Lower lobe of right lung (tissue), 2 donors: ENCODE results near the gene EXOSC7. TPM values are rescaled to one million over a fixed set of nuclear protein-coding genes. Genes with fewer than 3 reads are reported as not detected.
"Not testable (repeated sequence)": the region's sequence is repeated elsewhere in the genome, so short reads cannot be mapped to it uniquely, and the experiment has no call there.

Experiments
- ATAC-seq, 2 donors: fragments of 200-7000 bp; cut with Tn5 transposase; one replicate each; pipeline ENCODE4 v1.9.1; 2020 to 2022; ENCODE audit warnings: mild to moderate bottlenecking in 2 of 2, moderate library complexity in 2 of 2
- DNase-seq: peaks from one replicate; pipeline ENCODE4 v3.0.0-alpha.2; 2020
- H3K27ac ChIP-seq: fragments of 200-600 bp; one replicate; pipeline ENCODE4 v1.8.0; 2022
- H3K27me3 ChIP-seq: fragments of 200-600 bp; one replicate; pipeline ENCODE4 v1.8.0; 2022; ENCODE audit warnings: low read depth
- H3K36me3 ChIP-seq: fragments of 200-600 bp; one replicate; pipeline ENCODE4 v1.8.0; 2022; ENCODE audit warnings: mild to moderate bottlenecking
- H3K4me1 ChIP-seq: fragments of 200-600 bp; one replicate; pipeline ENCODE4 v1.8.0; 2022
- H3K4me3 ChIP-seq: fragments of 200-600 bp; one replicate; pipeline ENCODE4 v1.8.0; 2022; ENCODE audit warnings: mild to moderate bottlenecking
- H3K9me3 ChIP-seq: fragments of 200-600 bp; one replicate; pipeline ENCODE4 v1.8.0; 2022
- intact Hi-C: fragments of 100-400 bp; cut with DNase I; formaldehyde crosslinking; loops from one replicate; pipeline ENCODE4 v1.11.0; 2022
- total RNA-seq: library from RNA; stranded (reverse); fragmentation: NEBNext Ultra II Directional; extraction: Animal tissue kit (Norgen Biotek cat#: 25700); gene quantifications from one replicate; pipeline ENCODE4 v1.2.1, GENCODE V29; 2021
- TF ChIP-seq, protein P1 (sequence below): fragments of 200-600 bp; IDR thresholded peaks from one replicate; pipeline ENCODE4 v1.8.0; 2022; ENCODE audit warnings: antibody characterized with exemption, mild to moderate bottlenecking
- donor health status: DM: no; HTN: yes; CAD: no; lungs with severe emphysema.

EXOSC7 gene
- total RNA-seq, 1 donor from 2014 or later: 32.9 TPM

DNA sequence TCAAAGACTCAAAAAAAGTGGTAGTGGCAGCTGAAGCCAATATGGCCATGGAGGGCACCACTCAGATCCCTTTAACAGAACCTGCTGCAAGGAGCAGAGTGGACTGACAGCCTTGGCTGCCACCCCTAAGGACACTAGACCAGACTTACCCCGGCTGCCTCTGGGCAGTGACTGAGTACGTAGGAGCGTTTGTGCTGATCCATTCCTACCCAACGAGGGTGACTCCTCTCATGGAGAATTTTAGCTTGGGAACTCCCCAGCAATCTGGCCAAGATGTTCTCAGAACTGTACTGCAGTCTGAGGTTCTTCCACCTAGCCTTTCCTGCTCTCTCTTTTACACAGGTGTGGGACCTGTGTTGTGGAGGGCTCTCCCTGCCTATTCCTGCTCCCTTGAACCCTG is 72.2 kb downstream of the EXOSC7 start:
- H3K9me3 ChIP-seq: no peaks in the 10 kb centered on the region
- no peak overlapping the region for H3K4me3 ChIP-seq
- ATAC-seq (no peak), DNase-seq (no peak)
- intact Hi-C loops: no loop called here
- no peaks in the 10 kb centered on the region for H3K36me3 ChIP-seq
- TF ChIP-seq, protein P1, sequence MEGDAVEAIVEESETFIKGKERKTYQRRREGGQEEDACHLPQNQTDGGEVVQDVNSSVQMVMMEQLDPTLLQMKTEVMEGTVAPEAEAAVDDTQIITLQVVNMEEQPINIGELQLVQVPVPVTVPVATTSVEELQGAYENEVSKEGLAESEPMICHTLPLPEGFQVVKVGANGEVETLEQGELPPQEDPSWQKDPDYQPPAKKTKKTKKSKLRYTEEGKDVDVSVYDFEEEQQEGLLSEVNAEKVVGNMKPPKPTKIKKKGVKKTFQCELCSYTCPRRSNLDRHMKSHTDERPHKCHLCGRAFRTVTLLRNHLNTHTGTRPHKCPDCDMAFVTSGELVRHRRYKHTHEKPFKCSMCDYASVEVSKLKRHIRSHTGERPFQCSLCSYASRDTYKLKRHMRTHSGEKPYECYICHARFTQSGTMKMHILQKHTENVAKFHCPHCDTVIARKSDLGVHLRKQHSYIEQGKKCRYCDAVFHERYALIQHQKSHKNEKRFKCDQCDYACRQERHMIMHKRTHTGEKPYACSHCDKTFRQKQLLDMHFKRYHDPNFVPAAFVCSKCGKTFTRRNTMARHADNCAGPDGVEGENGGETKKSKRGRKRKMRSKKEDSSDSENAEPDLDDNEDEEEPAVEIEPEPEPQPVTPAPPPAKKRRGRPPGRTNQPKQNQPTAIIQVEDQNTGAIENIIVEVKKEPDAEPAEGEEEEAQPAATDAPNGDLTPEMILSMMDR: no peak
- no peak overlapping the region for H3K27ac ChIP-seq
- peaks cover 7% of the 10 kb centered on the region for H3K4me1 ChIP-seq
- no peaks in the 10 kb centered on the region for H3K27me3 ChIP-seq

- H3K4me3 ChIP-seq: no peak overlapping the region
- H3K36me3 ChIP-seq: no peaks in the 10 kb centered on the region
- intact Hi-C loops: no loop called here
- H3K27ac ChIP-seq: no peak overlapping the region
- peaks cover 9% of the 10 kb centered on the region for H3K4me1 ChIP-seq
- no peaks in the 10 kb centered on the region for H3K9me3 ChIP-seq
- DNase-seq: no peak
- no peaks in the 10 kb centered on the region for H3K27me3 ChIP-seq
- ATAC-seq: no peak
- TF ChIP-seq, protein P1: no peak
These were observed 73.8 kb downstream of the EXOSC7 start for GRCh38 chr3:45049807-45050206.

DNA sequence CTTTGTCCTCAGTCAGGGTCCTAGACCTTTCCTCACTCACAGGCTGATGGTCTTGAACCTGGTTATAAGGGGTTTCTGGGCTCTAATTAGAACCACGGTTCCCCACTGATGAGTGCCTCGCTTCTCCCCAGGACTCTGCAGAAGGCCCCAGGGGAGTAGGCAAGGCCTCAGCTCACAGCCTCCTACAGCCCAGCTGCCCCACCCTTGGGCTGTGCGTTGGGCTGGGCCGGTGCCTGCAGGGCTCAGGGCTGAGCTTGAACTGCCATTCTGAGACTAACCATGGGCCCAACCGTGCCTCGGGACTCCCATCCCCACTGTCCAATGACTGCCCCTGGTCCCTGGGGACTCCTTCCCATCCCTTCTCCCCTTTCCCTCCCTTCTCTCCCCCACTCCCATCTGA is 75.6 kb downstream of the EXOSC7 start:
- TF ChIP-seq, protein P1: no peak
- H3K9me3 ChIP-seq: no peaks in the 10 kb centered on the region
- no peak overlapping the region for H3K4me3 ChIP-seq
- no peak overlapping the region for H3K27ac ChIP-seq
- no peaks in the 10 kb centered on the region for H3K36me3 ChIP-seq
- intact Hi-C loops: no loop called here
- peaks cover 22% of the 10 kb centered on the region for H3K4me1 ChIP-seq
- DNase-seq (no peak), ATAC-seq (peak in 1 of 2 donors; percentile 22)
- no peaks in the 10 kb centered on the region for H3K27me3 ChIP-seq

DNA sequence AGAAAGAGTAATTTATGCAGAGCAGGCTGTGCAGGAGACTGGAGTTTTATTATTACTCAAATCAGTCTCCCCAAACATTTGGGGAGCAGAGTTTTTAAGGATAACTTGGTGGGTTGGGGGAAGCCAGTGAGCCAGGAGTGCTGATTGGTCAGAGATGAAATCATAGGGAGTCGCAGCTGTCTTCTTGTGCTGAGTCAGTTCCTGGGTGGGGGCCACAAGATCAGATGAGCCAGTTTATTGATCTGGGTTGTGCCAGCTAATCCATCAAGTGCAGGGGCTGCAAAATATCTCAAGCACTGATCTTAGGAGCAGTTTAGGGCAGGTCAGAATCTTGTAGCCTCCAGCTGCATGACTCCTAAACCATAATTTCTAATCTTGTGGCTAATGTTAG is 77.8 kb downstream of the EXOSC7 start:
- H3K4me3 ChIP-seq, H3K9me3 ChIP-seq, H3K27me3 ChIP-seq, H3K27ac ChIP-seq, DNase-seq, ATAC-seq, intact Hi-C loops, H3K36me3 ChIP-seq: not testable (repeated sequence)
- H3K4me1 ChIP-seq: peaks cover 22% of the 10 kb centered on the region

DNA sequence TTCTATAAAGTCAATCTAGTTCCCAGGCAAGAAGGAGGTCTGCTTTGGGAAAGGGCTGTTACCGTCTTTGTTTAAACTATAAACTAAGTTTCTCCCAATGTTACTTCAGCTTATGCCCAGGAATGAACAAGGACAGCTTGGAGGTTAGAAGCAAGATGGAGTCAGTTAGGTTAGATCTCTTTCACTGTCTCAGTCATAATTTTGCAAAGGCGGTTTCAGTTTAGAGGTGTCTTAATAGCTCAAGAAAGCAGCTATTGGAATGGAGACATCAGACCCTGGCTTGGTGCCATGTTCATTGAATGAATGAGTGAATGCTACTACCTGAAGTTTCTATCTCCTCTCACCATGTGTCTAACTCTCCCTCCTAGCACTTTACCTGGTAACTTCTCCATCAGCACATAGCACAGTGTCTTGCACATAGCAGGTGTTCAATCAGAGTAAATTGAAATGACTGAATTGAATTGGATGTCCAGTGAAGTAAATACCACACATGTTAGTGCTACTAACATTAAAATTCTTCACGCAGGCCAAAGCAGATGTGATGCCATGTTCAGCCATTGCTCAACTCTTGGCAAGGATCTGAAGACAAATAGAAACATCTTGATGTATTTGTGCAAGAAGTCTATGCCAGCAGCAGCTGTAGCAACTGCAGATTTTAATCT is 78.3 kb downstream of the EXOSC7 start:
- H3K4me3 ChIP-seq: no peak overlapping the region
- intact Hi-C loops: no loop called here
- no peaks in the 10 kb centered on the region for H3K9me3 ChIP-seq
- ATAC-seq (peak in 1 of 2 donors; percentile 61), DNase-seq (no peak)
- no peaks in the 10 kb centered on the region for H3K27me3 ChIP-seq
- H3K4me1 ChIP-seq: peaks cover 22% of the 10 kb centered on the region
- TF ChIP-seq, protein P1: no peak
- H3K27ac ChIP-seq: no peak overlapping the region
- no peaks in the 10 kb centered on the region for H3K36me3 ChIP-seq

DNA sequence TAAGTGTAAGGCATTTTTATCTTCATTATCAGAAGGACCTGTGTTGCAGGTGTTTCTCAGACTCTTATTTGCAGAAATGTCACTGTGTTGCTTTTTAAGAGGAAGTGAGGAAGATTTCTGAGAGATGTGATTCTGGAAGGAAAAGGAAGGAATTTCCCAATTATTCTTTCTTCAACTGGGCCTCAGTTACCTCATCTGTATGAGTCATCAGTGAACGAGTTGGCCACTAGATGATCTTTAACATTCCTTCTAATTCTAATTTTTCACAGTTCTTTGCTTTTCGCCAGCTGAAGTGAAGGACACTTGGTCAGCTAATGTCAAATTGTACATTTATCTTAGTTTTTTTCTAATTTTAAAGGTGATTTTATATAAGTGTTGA is 79.0 kb downstream of the EXOSC7 start:
- ATAC-seq: peak; percentile 34 to 67
- intact Hi-C loops: no loop called here

More for the DNA sequence above, 79.0 kb downstream of the EXOSC7 start:
- Histone ChIP-seq H3K36me3 (no peaks in the 10 kb centered on the region), H3K9me3 (no peaks in the 10 kb centered on the region), H3K27ac (no peak overlapping the region), H3K4me3 (no peak overlapping the region), H3K4me1 (peaks cover 22% of the 10 kb centered on the region), H3K27me3 (no peaks in the 10 kb centered on the region)
- TF ChIP-seq, protein P1: no peak
- DNase-seq: no peak
